HG02798 (cell line): ENCODE data around the gene LMBR1L.
"Not testable (repeated sequence)": the region's sequence is repeated elsewhere in the genome, so short reads cannot be mapped to it uniquely, and the experiment has no call there.

Source experiments
- ATAC-seq: cut with Tn5 transposase; IDR thresholded peaks from one replicate; pipeline ENCODE4 v1.9.1; 2021; ENCODE audit warnings: mild to moderate bottlenecking; ENCODE audit not compliant: unreplicated experiment, poor library complexity

The LMBR1L gene

DNA sequence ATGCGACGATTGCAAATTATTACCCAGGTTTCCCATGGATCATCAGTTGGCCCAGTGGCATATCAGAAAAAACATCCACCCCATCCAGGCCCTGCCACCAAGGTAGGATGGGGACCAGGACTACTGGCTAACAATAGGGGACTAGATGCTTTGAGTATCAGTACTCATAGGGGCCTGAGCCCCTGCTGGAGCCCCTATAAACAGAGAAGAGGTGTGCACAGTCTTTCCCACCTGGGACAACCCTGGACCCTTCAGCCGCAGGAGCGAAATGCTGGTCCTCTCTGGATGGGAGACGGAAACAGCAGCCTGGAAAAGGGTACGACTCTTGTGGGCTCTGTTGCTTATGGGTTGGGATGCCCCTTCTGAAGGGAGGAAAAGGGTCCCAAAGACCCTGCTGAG is 21.7 kb downstream of the LMBR1L start:
- ATAC-seq = no peak

DNA sequence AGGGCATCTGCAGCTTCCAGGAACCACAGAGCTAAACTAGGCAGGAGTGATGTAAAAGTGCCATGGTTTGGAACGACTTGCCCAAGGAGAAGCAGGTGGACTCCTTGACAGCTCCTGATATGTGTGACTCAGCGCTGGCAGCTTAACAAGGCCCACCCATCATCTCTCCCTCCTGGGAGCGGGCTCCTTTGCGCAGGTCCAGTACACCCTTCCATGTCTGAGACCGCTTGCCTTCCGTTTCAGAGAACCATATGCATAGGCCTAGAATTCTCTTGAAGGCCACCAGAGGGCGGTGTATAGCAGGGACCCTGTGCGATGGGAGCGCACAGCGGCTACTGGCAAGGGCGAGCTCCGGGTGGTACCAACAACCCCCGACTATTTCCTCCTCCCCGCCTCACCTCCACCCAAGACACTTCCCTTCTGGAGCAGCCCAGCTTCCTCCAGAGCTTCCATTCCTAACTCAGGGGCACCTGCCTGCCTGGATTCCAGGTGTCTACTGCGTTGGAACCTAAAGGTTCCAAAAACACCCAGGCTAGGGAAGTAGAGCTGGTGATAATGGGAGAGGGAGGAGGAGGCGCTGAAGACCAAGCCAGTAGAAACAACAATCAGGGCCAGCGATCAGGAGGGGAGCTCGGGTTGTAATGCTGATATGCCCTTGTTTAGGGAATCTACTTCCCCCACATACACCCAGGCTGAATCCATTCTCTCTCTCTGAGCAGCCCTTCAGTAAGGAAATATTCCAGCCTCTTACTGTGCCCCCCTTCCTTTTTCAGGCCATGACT is 22.3 kb downstream of the LMBR1L start:
- ATAC-seq = peak; percentile 84

GRCh38 chr12:49086116-49086515 is 24.5 kb downstream of the LMBR1L start:
- ATAC-seq = no peak

GRCh38 chr12:49084438-49084837 is 26.2 kb downstream of the LMBR1L start:
- no peak for ATAC-seq

DNA sequence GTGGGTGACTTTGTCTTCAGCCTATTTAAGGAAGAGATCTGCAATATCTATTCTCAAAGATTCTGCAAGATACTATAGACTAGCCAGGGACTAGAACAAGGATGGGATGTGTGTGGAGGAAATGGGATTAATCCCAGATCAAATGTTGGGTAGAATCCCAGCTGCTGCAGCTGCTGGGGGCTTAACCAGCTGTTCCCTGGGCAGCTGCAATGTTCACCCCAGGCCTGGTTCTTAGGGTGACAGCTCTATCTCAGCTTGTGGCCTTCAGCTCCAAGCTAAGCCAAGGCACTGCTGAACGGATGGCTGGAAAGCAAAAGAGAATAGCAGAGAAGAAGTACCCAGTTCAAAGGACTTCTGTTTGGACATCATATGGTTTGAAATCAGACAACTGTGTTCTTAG is 30.9 kb downstream of the LMBR1L start:
- no peak for ATAC-seq

DNA sequence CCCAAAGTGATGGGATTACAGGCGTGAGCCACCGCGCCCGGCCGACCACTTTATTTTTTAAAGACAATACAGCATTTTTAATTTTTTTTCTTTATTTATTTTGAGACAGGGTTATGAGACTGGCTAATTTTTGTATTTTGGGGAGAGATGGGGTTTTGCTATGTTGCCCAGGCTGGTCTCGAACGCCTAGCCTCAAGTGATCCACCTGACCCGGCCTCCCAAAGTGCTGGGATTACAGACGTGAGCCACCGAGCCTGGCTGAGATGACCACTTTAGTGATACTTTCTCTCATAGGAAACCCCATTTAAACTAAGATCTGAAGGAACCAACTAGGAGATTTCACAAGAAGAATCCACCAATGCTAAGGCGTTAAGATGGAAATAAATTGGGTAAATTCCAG is 39.7 kb downstream of the LMBR1L start:
- no peak for ATAC-seq

DNA sequence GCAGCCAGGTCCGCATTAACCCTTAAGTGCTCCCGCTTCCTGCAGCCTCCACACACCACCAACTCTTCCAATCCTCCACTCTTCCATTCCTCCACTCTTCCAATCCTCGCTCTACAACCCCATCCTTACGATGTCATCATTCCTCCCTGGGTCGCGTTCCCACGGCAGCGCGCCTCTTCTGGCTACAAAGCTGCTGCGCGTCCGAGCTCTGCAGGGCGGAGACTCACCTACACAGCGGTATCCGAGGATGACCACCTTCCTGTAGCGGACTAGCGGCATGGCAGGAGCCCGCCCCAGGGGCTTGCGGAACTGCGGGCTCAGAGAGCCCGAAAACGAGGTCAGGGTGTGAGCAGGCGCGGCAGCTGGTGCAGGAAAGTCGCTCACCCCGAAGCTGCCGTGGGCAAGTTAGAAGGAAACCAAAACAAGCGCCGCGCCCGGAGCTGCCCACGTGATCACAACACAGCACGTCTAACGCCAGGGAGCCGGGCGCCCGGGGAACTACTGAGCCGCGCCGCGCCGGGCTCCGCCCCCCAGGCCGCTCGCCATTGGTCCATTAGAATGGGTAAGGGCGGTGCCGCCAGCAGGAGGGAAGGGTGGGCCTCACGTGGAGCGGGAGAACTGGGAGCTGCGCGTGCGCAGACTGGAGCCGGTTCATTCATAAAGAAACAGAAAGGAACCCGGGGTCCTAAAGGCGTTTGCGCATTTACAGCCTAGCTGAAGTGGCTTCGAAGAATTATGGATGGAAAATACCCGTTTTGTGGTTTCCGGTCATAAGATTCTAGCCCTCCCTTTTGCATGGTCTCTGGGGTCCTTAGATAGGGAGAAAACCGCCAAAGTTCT is 40.9 kb downstream of the LMBR1L start, which contains the start of gene RHEBL1:
RHEBL1 (minus strand) TSS at position 473 of the 840 bp plus-strand sequence; CDS start at position 279, 194 bp downstream.
- peak; percentile 99 for ATAC-seq

DNA sequence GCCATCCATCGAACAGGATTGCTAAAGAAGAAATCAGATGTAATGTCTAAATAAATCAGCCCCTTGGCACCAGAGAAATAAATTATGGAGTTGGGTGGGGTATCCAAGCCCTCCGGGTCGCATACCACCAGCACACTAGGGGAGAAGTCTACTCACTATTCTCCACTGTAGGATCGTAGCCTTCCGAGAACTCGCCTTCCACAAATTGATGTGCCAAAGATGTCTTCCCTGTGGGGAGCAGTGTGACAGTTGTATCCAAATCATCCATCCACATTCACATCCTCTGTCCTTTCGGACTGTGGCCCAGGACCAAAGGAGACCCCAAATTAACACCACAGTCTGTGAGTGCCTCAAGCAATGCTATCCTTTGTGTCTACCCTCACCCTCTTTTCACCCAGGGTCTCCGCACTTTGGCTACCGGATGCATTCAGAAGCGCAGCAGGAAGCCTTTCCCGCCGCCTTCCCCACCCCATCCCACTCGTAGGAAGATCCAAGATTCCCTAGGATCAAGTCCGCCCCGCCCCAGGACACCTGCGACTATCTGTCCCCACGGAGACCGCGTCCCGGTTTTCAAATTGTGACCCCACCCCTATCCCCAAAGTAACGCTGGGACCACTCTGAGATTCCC is 41.7 kb downstream of the LMBR1L start:
- ATAC-seq = no peak

DNA sequence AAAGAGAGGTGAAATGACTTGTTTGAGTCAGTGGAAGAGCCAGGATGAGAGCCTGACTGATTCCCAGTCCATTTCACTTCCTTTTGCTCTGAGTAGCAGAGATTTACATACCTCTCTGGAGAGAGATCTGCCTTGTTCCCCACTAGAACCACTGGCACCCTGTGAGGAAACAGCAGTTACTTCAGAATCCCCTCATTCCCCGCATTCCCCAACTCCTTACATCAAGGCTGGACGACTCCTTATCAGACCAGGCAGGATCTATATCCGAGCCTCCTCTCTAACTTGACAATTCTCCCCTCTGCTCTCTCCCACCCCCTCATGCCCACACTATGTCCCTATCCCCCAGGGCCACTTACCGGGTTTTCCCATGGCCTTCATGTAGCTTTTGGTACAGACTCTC is 44.5 kb downstream of the LMBR1L start:
- no peak for ATAC-seq

- no peak for ATAC-seq
Measured at GRCh38 chr12:49064767-49065152, 45.9 kb downstream of the LMBR1L start.

DNA sequence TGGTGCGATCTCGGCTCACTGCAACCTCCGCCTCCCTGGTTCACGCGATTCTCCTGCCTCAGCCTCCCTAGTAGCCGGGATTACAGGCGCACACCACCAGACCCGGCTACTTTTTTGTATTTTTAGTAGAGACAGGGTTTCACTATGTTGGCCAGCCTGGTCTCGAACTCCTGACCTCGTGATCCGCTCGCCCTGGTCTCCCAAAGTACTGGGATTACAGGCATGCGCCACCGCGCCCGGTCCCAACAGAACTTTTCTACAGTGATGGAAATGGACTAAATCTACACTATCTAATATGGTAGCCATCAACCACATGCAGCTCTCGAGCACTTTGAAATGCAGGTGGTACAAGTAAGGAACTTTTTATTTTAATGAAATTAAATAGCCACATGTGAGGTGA is 48.7 kb downstream of the LMBR1L start:
- ATAC-seq = not testable (repeated sequence)

DNA sequence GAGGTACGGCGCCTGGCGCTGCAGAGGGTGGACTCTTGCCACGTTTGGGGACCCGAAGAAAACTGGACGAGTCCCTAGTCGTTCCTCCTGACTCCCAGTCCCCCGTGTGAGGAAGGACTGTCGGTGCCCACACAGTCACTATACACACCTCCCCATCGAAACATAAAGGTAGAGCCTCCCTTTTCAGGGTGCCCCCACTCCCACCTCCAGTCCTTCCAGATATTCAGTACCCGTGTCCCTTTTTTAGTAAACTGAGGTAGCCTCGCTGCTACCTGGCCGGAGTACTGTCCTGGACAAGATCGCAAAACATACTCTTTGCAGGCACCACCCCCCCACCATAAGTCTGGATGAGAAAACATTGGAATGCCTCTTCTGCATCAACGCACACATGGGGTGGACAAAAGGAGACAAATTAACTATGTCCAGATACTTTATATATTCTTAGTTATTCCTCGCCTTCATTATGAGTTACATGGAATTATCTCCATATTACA is 49.4 kb downstream of the LMBR1L start:
- ATAC-seq = peak; percentile 7

- ATAC-seq = peak; percentile 59
Measured at GRCh38 chr12:49060237-49061156, 50.1 kb downstream of the LMBR1L start, which contains the start of gene KMT2D. TSS of gene KMT2D (minus strand) at chr12:49060794. CDS start at chr12:49055324, 5,470 bp downstream.

GRCh38 chr12:49059299-49060171 is 51.1 kb downstream of the LMBR1L start:
- ATAC-seq = peak; percentile 19

DNA sequence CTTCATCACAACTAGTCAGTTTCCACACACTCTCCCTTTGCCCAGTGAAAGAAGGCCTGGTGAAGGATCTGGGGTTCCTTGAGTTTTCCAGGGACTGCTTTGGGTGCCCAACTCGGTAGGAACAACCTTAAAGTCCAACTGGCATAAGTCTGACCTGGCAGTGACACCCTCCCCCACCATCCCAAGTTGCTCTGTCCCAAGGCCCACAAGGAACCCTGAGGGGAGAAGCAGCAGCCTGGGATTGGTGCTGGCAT is 51.7 kb downstream of the LMBR1L start:
- ATAC-seq = no peak

DNA sequence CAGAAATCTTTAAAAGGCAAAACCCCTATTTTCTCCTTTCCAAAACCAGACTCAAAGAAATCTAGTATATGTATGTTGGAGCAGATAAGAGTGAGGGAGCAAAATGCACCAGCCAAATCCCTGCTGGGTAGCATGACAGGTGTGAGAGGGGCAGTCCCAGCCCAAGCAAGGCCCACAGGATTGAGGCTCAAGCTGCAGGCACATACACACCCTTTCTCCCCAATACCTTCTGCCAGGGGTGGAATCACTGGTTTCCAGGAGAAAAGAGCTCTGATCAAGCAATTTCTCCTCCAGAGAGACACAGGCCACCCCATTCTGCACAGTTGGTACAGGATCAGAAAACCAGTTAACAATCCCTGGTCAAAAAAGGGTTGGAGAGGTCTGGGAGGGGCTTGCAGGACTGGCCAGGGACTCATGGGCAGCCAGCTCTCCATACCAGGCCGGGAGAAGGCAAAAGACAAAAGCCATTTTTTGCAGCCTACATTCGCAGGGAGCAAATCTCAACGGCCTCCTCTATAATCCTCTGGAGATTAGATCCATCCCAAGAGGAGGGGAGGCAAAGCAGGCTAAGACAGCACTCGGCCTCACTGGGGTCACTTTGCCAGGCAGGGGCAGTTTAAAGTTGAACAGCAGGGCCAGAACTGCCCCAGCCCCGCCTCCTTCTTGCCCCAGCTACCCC is 52.1 kb downstream of the LMBR1L start:
- no peak for ATAC-seq

GRCh38 chr12:49057888-49058287 is 52.8 kb downstream of the LMBR1L start:
- no peak for ATAC-seq

GRCh38 chr12:49055978-49056754 is 54.5 kb downstream of the LMBR1L start:
- peak; percentile 75 for ATAC-seq
